Measurements from ENCODE around the gene NAT16.

NAT16 gene

DNA sequence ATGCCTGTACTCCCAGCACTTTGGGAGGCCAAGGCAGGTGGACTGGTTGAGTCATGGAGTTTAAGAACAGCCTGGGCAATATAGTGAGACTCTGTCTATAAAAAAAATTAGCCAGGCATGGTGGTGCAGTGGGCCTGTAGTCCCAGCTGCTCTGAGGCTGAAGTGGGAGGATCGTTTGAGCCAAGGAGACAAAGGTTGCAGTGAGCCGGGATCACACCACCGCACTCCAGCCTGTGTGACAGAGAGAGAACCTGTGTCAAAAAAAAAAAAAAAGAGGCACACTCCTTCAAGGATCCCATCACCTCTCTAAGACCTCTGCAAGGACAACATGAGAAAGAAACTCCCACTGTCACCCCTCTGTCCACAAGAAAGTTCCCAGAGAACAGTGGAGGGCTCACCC is 4.4 kb downstream of the NAT16 start:
- in situ Hi-C loops (cut with HindIII; ENCODE audit: low pct_ligation_motif_present, low pct_unique_long_range_greater_than_20kb, low sequenced_read_pairs): no loop called here
- no peak for DNase-seq

DNA sequence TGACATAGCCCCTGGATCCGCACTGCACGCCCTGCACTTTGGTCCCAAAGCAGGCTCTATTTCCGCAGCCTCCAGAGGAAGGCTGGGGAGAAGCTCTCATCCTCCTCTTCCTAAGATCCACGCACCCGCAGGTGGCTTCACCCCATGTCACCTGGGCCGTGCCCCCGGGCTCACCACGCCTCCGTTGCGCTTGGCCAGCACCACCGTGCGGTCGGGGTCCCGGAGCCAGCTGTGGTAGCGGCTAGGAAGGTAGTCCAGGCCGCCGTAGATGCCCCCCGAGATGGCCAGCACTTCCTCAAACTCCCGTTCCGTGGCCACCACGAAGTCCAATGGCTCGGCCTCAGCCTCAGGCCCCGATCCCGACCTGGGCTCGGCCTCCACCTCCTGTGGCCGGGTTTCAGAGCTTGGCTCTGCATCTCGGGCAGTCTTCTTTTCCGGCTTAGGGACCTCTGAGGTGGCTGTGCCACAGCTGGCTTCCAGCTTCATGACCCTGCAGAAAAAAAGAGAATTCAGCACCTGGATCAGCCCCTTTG is 5.7 kb downstream of the NAT16 start:
- DNase-seq: no peak
- in situ Hi-C loops (cut with HindIII; ENCODE audit: low pct_ligation_motif_present, low pct_unique_long_range_greater_than_20kb, low sequenced_read_pairs): no loop called here

DNA sequence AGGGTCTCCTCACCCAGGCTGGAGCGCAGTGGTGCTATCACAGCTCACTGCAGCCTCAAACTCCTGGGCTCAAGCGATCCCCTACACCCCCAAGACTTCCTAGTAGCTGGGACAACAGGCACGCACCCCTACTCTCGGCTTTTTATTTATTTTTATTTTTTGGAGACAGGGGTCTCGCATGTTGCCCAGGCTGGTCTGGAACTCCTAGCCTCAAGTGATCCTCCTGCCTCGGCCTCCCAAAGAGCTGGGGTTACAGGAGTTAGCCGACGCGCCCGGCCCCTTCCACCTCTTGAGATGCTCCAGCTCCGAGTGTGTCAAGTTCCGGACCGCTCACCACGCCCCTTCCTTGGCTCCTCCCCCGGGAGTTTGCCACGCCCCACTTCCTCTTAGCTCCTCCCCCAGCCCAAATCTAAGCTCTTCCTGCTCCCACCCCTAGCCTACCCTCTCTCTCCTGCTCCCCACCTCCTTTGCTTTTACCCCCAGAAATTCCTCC is 6.3 kb downstream of the NAT16 start:
- peak; percentile 77 for DNase-seq
- in situ Hi-C loops (cut with HindIII; ENCODE audit: low pct_ligation_motif_present, low pct_unique_long_range_greater_than_20kb, low sequenced_read_pairs): no loop called here

DNA sequence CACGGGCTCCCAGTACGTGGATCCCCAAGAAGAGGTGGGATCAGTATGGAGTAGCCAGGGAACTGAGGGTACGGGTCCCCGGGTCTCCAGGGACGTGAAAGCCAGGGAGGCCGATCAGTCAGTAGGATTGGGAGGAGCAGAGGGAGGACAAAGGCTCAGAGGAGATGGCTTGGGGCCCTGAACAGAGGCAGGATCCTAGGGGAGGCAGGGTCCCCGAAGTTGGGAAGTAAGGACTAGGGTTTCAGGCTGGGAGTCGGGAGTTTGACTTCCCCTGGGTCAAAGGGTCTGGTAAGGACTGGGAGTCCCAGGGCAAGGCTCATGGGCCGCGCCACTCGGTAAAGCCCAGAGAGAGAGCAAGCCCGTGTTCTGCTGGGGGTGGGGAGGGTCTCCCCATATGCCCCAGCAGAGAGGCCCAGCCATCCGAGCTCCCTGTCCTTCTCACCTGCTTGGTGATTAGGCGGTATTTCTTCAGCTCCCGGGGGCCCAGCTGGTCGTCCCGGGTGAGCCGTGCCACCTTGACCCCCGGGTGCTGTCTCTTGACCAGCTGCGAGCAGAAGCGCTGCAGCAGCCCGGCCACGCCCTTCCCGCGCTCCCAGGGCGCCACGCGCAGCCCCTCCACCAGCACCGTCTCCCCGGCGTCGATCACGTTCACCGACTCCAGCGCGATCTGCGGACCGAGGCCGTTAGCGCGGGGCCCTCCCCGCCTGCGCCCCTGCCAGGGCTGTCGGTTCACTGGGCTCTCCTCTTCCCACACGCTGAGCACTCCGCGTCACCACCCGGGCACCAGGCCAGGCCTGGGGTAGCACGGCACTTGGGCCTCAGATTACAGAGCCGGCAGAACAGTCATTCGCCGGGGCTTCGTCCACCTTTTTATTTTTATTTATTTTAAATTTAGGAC is 7.0 kb downstream of the NAT16 start:
- in situ Hi-C loops (cut with HindIII; ENCODE audit: low pct_ligation_motif_present, low pct_unique_long_range_greater_than_20kb, low sequenced_read_pairs): no loop called here
- peak; percentile 95 for DNase-seq

DNA sequence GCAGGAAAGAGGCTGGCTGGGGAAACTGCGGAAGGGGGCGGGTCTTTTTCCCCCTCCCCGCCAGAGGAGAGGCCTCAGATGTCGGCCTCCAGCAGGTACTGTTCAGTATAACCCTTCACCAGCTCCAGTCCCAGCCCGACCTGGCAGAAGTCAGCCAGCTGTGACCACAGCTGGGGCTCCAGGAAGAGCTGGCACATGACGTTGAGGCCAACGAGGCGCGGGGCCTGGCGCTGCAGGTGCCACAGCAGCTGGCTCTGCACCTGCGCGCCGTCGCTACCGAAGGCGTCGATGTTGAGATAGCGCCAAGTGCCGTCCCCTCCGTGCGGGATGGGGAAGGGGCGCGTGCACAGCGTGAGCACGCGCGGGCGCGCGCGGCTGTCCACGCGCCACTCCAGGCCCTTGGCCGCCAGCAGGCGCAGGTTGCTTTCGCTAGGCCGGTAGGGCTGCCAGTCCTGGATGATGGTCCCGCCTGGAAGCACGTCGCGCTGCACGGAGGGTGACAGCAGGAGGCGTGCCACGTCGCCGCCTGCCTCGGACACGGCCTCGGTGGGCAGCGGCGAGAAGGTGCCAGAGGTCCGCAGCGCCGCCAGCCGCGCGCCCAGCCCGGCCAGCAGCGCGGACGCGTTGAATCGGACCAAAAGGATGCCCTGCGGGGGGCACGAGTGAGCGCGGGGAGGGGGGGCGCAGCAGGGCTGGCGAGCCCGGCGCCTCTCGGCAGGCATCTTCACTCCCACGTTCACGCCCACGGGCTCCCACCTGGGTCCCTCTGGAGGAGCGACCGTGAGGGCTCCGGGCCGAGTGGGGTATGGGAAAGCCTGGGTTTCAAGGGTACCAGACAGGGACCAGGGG is 7.9 kb downstream of the NAT16 start:
- in situ Hi-C loops (cut with HindIII; ENCODE audit: low pct_ligation_motif_present, low pct_unique_long_range_greater_than_20kb, low sequenced_read_pairs): no loop called here
- DNase-seq: peak; percentile 49

DNA sequence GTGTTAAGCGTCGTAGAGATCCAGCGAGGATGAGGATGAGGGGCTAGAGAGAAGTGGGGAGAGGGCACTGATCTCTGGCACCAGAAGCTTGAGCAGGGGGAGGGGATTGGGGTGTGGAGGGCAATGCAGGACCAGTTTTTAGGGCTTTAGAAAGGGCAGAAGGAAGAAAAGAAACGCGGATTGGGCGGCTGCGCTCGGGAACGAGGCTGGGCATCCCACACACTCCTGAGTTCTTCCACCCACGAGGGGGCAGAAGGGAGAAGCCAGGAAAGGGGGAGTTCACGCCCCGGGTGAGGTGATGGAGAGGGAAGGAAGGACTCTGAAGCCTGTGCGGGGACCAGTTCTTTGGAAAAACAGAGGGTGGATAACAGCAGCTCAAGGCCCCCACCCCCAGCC is 8.7 kb downstream of the NAT16 start:
- peak; percentile 66 for DNase-seq

DNA sequence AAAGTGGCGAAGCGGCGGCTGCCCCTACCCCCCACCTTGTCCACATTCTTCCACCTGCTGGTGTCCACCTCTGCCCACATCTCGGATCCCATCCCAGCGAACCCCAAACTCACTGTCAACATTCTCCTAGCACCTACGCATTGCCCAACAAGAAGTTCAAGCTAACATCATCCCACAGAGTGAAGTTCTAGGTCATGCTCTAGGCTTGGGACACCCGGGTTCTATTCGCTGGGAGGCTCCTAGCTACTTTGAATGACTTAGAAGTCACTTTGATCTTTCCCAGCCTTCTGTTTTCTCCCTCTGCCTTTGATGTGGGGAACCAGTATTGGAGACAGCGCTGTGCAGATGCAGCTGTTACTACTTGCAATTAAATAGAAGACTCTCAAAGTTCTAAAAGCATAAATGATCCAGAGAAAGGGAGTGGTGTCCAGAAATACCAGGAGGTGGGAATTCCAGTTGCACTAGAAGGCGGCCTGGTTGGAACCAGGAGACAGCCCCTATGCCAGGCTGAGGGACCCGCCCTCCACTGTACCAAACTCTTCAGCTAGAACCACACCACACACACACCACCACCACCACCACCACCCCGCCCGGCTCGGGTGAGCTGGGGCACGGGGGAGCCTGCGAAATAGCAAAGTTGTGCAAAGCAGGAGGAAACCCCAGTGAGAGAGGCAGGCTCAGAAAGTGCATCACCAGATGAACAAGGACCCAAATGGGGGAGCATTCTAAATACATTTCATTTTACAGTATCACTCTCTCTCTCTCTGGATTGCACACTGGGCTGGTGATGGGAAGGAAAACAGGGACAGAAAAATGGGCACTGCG is 9.3 kb downstream of the NAT16 start:
- in situ Hi-C loops (cut with HindIII; ENCODE audit: low pct_ligation_motif_present, low pct_unique_long_range_greater_than_20kb, low sequenced_read_pairs): no loop called here
- DNase-seq: no peak

More for the DNA sequence above, 8.7 kb downstream of the NAT16 start:
- in situ Hi-C loops (cut with HindIII; ENCODE audit: low pct_ligation_motif_present, low pct_unique_long_range_greater_than_20kb, low sequenced_read_pairs): no loop called here

DNA sequence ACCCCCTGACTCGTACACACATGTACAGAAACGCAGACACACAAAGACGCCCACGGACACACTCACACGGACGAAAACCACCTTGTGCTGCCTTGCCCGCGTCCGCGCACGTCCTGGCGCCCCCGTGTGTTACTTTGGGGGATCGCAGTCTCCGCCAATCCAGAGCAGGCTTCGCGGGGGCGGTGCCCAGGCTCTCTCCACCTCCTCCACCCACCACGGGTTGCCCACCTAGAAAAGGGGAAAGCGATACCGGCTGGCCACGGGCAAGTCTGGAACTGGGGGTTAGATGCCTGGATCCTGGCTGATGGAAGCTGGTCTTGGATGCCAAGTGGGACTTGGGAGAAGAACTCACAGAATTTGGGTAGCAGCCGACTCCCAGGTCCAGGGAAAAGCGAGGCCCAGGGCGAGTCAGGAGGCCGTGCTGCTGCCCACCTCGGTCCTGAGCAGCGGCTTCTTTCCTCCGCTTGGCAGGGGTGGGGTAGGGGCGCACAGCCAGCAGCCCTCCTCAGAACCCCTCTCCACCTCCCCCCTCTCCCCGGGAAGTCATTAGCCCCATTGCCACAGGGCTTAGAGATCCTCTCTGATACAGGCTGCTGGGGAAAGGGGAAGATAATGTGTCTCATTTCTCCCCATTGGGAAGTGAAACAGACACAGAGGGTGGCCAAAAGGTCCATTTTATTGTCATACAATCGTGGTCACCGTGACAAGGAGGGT is 10.1 kb downstream of the NAT16 start:
- in situ Hi-C loops (cut with HindIII; ENCODE audit: low pct_ligation_motif_present, low pct_unique_long_range_greater_than_20kb, low sequenced_read_pairs): no loop called here
- peak; percentile 82 for DNase-seq

DNA sequence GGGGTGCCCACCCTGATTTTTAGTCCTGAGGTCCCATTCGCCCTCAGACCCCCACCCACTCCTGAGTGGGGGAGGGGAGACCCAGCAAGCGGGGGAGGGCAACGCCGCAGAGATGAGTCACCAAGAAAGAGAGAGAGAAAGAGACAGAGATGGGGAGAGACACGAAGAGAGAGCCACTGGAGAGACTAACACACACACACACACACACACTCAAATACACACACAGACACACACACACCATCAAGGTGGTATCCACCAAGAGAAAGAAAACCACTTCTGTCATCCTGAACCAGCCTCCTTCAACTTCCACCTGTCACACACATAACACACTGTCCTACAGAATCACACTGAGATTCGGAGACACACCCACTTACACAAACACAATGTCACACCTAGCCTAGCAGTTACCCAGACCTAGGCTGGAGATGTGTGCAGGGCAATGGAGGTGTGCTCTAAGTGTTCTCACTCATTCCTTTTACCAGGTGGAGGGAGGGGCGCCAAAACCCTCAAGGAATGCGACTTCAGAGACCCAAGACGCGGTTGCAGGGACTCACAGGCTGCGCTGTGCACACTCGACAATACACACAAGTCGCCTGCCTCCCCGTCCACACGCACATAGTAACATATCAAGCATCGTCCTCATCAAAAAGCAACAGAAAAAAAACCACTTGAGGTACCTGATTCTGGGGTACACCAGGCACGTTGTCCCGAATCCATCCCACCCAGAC is 10.8 kb downstream of the NAT16 start:
- DNase-seq: peak; percentile 50
- in situ Hi-C loops (cut with HindIII; ENCODE audit: low pct_ligation_motif_present, low pct_unique_long_range_greater_than_20kb, low sequenced_read_pairs): no loop called here

DNA sequence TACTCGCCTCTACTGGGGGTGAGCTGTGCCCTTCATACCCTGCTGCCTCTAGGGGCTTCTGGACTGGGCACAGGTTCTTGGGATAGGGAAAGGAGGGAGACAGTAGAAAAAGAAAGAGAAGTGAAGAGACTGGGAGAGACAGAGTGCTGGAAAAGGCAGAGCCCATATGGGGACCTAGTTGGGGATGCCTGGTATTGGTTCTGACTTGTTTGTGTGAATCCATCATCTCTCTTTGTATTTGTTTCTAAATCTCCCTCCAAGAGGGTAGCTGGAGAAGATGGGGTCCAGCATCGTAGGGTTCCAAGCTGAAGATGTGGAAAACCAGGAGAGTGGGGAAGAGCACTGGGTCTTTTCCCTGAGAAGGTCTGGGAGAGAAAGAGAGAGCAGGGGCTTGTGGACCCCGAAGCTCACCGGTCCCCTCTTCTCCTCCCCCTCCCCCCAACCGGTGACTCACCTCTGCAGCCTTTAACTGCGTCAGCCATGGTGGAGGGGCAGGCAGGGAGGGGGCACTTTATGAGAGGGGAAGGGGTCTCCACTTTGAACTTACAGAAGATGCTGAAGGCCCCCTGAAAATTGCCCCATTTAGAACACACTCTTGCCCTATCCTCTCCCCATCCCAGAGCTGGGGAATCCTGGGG is 11.6 kb downstream of the NAT16 start:
- in situ Hi-C loops (cut with HindIII; ENCODE audit: low pct_ligation_motif_present, low pct_unique_long_range_greater_than_20kb, low sequenced_read_pairs): no loop called here
- DNase-seq: no peak

DNA sequence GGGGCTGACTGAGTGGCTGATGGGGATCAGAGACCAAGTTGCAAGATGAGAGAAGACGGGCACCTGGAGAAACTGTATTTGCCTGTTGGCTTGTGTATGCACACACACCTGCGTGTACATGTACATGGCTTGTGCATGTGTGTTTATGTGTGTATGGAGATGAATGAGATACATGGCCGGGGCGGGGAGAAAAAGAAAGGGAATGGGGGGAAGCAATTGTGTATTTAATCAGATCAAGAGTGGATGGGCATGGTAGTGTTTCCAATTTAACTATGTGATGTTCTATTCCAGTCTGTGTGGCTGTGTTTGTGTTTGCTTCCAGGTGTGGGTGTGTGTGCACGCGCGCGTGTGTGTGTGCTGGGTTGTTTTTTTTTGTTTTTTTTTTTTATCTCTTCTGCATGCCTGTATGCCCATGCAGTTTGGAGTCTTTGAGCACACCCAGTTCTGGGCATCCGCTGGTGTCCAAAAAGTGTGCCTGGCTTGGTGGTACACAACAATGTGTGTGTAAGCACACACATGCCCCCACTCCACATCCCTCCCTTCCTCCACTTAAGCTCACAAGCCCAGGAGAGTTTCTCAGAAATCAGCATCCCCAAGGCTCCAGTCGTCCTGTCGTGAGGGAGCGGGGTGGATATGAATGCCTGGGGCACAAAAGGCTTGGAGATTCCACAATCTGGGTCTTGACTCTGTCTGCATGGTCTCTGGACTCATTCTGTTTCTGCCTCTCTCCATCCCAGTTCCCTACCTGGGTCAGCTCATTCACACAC is 12.3 kb downstream of the NAT16 start:
- in situ Hi-C loops (cut with HindIII; ENCODE audit: low pct_ligation_motif_present, low pct_unique_long_range_greater_than_20kb, low sequenced_read_pairs): no loop called here
- DNase-seq: peak; percentile 49

DNA sequence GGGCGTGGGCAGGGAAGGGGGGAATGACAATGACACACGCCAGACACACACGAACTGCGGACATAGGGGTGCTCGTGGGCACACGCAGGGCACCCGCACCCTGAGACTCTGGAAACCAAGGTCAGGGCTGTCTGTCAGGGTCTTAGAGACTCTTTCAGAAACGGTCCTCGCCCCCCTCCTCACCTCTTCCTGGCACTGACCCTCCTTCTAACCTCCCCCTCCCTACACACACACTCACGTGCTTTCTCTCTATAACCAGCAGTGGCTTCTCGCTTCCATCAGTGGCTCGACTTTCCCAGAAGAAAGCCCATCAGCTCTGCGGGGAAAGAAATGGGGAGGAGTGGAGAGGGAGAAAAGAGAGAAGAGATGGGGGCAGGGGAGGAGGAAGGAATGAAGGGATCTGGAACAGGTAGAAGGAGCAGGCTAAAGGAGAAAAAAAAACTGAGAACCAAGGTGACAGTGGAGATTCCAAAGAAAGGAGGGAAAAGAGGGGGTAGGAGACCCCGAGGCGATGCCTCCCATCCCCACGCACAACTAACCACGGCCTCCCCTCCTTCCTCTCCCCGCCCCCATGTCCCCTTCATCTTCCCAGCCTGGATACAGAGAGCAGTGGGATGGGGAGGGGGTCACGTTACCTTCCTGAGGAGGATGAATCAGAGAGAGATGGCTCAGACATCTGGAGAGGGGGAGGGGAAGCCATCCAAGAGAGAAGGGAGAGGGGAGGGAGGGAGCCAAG is 13.0 kb downstream of the NAT16 start:
- peak; percentile 79 for DNase-seq
- in situ Hi-C loops (cut with HindIII; ENCODE audit: low pct_ligation_motif_present, low pct_unique_long_range_greater_than_20kb, low sequenced_read_pairs): no loop called here

DNA sequence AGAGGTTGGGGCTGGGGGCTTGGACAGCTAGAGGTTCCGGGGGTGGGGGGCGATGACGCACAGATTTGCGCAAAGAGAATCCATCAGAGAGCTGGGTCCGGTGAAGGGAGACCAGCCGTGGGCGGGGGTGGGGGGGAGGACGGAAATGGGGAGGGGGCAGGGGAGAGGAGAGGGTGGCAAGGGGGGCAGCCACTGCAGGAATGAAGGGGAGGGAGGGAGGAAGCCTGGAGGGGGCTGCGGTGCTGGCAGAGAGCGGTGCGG is 13.5 kb downstream of the NAT16 start:
- in situ Hi-C loops (cut with HindIII; ENCODE audit: low pct_ligation_motif_present, low pct_unique_long_range_greater_than_20kb, low sequenced_read_pairs): no loop called here
- DNase-seq: no peak

DNA sequence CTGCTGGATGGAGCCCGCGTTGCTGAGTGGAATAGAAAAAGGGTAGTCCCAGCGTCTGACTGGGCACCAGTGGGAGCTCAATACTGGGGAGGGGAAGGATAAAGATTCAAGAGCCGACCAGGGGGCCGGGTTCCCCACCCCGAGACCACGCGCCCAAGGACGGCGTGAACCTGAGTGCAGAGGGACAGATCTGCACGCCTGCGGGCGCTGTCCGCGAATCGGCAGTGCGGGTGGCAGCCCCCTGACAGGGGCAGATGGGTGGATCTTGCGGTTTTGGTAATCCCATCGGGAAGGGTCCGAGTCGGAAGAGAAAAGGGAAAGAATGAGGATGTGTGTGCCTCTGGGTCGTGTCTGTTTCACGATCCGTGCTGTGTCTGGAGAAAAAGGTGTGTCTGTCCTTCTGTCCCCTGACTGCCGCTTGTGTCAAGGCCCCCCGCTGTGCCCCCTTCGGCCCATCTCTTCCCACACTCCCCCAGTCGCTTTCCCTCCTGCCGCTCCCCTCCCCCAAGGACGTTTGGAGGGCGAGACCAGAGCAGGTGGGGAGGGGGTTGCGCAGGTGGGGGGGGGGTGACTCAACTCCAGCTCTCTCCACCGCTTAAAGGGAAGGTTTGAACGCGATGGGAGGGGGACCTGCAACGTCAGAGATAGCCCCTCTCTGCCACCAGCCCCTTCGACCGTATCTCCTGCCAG is 14.0 kb downstream of the NAT16 start:
- in situ Hi-C loops (cut with HindIII; ENCODE audit: low pct_ligation_motif_present, low pct_unique_long_range_greater_than_20kb, low sequenced_read_pairs): no loop called here
- DNase-seq: peak; percentile 48

Data from ACHN (cell line).